ENCODE measurements around the gene ARHGEF16.
A peak's percentile ranks its signal among the peaks of the same experiment; 100 is the strongest.

Gene ARHGEF16

DNA sequence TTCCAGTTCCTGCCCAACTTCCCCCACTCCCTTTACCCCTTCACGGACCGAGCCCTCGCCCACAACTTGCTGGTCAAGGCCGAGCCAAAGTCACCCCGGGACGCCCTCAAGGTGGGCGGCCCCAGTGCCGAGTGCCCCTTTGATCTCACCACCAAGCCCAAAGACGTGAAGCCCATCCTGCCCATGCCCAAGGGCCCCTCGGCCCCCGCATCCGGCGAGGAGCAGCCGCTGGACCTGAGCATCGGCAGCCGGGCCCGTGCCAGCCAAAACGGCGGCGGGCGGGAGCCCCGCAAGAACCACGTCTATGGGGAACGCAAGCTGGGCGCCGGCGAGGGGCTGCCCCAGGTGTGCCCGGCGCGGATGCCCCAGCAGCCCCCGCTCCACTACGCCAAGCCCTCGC is 42.1 kb upstream of the ARHGEF16 start:
- Histone ChIP-seq H3K9ac (ENCODE audit: low read depth in 1 of 2, low read length in 2 of 2) (no peak overlapping the region), H3K27me3 (ENCODE audit: control insufficient read depth in 2 of 2, insufficient read depth in 2 of 2, low read length in 2 of 2) (no peaks in the 10 kb centered on the region), H3K4me1 (ENCODE audit: control insufficient read depth in 2 of 2, insufficient read depth in 2 of 2, low read length in 2 of 2) (no peaks in the 10 kb centered on the region), H3K9me3 (ENCODE audit: control insufficient read depth in 2 of 2, low read length in 2 of 2) (peaks cover 0 to 7% of the 10 kb centered on the region in 2 donors), H3K27ac (ENCODE audit: low read depth in 2 of 2, low read length in 2 of 2) (no peak overlapping the region), H3K36me3 (ENCODE audit: control insufficient read depth in 2 of 2, insufficient read depth in 2 of 2, low read length in 2 of 2) (no peaks in the 10 kb centered on the region), H3K4me3 (ENCODE audit: low read length in 2 of 2) (no peak overlapping the region)

DNA sequence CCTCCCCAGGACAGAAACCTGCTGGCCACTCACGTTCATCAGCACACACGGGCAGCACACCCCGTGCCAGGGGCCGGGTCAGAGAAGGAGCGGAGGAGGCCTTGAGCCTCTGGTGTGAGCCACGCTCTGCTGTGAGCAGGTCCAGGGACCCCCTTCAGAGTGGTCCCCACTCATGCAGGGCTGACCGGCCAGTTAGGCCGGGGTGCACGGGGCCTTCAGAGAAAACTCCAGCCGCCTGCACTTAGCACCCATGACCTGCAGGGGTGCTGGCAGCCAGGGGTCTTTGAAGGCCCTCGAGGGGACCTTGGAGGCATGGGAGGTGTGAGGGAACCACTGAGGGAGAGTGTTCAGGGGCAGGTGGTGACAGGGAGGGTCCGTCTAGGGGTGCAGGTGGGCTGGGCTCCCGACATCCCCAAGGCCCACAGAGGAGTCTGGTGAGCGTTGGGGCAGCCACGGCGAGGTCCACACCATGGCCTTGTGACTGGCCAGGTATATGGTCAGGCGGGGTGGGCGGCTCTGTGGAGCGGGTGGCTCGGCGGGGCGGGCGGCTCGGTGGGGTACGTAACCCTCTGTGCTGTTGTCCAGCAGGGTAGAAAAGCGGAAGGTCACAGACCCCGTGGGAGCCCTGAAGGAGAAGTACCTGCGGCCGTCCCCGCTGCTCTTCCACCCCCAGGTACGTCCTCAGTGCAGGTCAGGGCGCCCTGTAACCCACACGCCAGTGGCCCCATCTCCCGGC is 40.3 kb upstream of the ARHGEF16 start:
- Histone ChIP-seq H3K36me3 (ENCODE audit: control insufficient read depth in 2 of 2, insufficient read depth in 2 of 2, low read length in 2 of 2) (no peaks in the 10 kb centered on the region), H3K4me3 (ENCODE audit: low read length in 2 of 2) (no peak overlapping the region), H3K27ac (ENCODE audit: low read depth in 2 of 2, low read length in 2 of 2) (no peak overlapping the region), H3K4me1 (ENCODE audit: control insufficient read depth in 2 of 2, insufficient read depth in 2 of 2, low read length in 2 of 2) (peaks cover under 1 to 2% of the 10 kb centered on the region in 2 donors), H3K9me3 (ENCODE audit: control insufficient read depth in 2 of 2, low read length in 2 of 2) (peaks cover 0 to 7% of the 10 kb centered on the region in 2 donors), H3K9ac (ENCODE audit: low read depth in 1 of 2, low read length in 2 of 2) (no peak overlapping the region), H3K27me3 (ENCODE audit: control insufficient read depth in 2 of 2, insufficient read depth in 2 of 2, low read length in 2 of 2) (no peaks in the 10 kb centered on the region)

DNA sequence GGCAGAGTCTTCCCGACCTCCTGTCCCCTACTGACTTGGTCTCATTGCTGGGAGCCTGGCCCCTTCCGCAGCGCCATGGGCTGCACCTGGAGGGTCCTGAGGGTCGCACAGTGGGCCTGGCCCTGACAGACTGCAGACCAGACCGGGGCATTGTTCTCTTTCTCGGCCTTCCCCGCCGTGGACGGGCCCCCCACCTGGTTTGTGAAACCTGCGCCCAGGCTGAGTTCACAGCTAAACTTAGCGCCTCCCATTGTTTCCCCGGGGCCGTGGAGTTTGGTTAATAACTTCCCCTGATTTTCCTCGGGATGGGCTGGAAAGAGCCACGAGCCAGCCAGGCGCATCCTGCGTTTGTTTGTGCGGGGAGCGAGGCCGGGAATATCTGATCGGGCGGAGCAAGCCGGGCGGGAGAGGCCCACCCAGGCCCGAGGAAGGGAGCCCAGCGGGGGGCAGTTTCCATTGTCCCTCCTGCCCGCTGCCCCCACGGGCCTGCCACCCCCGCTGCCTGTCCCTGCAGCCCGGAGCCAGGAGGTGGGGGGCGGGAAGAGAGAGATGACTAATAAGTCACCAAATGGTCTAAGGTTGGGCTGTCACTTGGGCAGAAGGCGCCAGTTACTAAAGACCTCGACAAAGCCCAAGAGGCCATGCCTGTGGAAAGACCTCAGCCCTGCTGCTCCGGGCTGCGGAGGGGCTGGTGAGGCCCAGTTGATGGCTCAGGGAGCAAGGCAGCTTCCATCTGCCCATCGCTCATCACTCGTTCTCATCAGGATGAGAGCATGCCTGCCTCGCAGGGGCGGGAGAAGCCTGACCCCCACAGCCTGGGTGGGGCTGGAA is 39.0 kb upstream of the ARHGEF16 start:
- no peaks in the 10 kb centered on the region for H3K36me3 ChIP-seq (ENCODE audit: control insufficient read depth in 2 of 2, insufficient read depth in 2 of 2, low read length in 2 of 2)
- no peak overlapping the region for H3K9ac ChIP-seq (ENCODE audit: low read depth in 1 of 2, low read length in 2 of 2)
- H3K9me3 ChIP-seq (ENCODE audit: control insufficient read depth in 2 of 2, low read length in 2 of 2): peaks cover 0 to 7% of the 10 kb centered on the region in 2 donors
- no peak overlapping the region for H3K27ac ChIP-seq (ENCODE audit: low read depth in 2 of 2, low read length in 2 of 2)
- H3K4me1 ChIP-seq (ENCODE audit: control insufficient read depth in 2 of 2, insufficient read depth in 2 of 2, low read length in 2 of 2): peaks cover 2 to 3% of the 10 kb centered on the region in 2 donors
- no peaks in the 10 kb centered on the region for H3K27me3 ChIP-seq (ENCODE audit: control insufficient read depth in 2 of 2, insufficient read depth in 2 of 2, low read length in 2 of 2)
- H3K4me3 ChIP-seq (ENCODE audit: low read length in 2 of 2): no peak overlapping the region

DNA sequence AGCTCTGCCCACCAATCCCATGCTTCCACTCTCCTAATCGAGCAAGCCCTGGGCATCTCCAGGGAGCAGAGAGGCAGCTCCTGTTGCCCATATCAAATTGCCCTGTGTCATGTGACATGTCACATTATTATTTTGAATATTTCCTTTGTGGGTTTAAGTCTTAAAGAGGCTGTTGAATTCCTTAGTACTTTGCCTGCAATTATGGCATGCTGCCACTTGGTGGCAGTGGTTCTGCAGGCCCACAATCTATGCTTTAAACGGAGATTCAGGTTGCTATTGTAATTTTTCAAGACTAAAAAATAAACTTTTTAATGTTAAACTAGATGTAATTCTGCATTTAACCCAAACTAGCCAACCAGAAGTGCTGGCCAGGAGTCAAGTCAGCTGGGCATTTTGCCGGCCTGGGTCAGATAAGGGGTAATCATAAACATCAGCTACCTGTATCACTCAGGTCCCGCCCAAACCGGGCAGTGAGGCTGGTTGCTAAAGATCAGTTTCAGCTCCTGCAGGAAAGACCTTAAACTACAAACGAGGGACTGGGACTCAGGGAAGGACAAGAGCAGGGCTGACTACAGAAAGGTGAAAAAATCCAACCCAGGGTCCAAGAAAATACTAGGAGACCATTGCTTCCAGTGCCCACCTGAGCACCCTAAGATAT is 37.3 kb upstream of the ARHGEF16 start:
- no peaks in the 10 kb centered on the region for H3K36me3 ChIP-seq (ENCODE audit: control insufficient read depth in 2 of 2, insufficient read depth in 2 of 2, low read length in 2 of 2)
- peaks cover 2 to 3% of the 10 kb centered on the region in 2 donors for H3K4me1 ChIP-seq (ENCODE audit: control insufficient read depth in 2 of 2, insufficient read depth in 2 of 2, low read length in 2 of 2)
- no peaks in the 10 kb centered on the region for H3K27me3 ChIP-seq (ENCODE audit: control insufficient read depth in 2 of 2, insufficient read depth in 2 of 2, low read length in 2 of 2)

DNA sequence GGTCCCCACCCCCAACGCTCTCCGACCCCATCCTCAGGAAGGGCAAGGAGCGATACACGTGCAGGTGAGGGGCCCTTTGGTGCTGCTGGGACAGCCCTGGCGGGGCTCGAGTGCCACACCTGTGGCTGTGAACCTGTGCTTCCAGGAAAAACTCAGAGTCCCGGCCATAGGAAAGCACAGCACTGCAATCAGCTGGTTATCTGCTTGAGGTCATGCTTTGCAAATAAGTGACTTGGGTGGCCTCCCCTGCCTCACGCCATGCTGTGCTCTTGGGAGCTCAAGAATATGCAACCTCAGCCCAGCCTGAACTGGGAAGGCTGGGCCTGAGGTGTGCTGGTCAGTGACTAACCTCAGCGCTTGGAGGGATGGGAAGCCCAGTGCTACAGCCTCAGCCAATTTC is 36.5 kb upstream of the ARHGEF16 start:
- H3K9ac ChIP-seq (ENCODE audit: low read depth in 1 of 2, low read length in 2 of 2): no peak overlapping the region
- H3K27me3 ChIP-seq (ENCODE audit: control insufficient read depth in 2 of 2, insufficient read depth in 2 of 2, low read length in 2 of 2): no peaks in the 10 kb centered on the region
- no peak overlapping the region for H3K4me3 ChIP-seq (ENCODE audit: low read length in 2 of 2)
- peaks cover 0 to 7% of the 10 kb centered on the region in 2 donors for H3K9me3 ChIP-seq (ENCODE audit: control insufficient read depth in 2 of 2, low read length in 2 of 2)
- no peaks in the 10 kb centered on the region for H3K36me3 ChIP-seq (ENCODE audit: control insufficient read depth in 2 of 2, insufficient read depth in 2 of 2, low read length in 2 of 2)
- H3K27ac ChIP-seq (ENCODE audit: low read depth in 2 of 2, low read length in 2 of 2): no peak overlapping the region
- peaks cover 4 to 6% of the 10 kb centered on the region in 2 donors for H3K4me1 ChIP-seq (ENCODE audit: control insufficient read depth in 2 of 2, insufficient read depth in 2 of 2, low read length in 2 of 2)

More for the DNA sequence above, 37.3 kb upstream of the ARHGEF16 start:
- Histone ChIP-seq H3K4me3 (ENCODE audit: low read length in 2 of 2) (no peak overlapping the region), H3K27ac (ENCODE audit: low read depth in 2 of 2, low read length in 2 of 2) (no peak overlapping the region), H3K9me3 (ENCODE audit: control insufficient read depth in 2 of 2, low read length in 2 of 2) (peaks cover 0 to 7% of the 10 kb centered on the region in 2 donors), H3K9ac (ENCODE audit: low read depth in 1 of 2, low read length in 2 of 2) (no peak overlapping the region)

DNA sequence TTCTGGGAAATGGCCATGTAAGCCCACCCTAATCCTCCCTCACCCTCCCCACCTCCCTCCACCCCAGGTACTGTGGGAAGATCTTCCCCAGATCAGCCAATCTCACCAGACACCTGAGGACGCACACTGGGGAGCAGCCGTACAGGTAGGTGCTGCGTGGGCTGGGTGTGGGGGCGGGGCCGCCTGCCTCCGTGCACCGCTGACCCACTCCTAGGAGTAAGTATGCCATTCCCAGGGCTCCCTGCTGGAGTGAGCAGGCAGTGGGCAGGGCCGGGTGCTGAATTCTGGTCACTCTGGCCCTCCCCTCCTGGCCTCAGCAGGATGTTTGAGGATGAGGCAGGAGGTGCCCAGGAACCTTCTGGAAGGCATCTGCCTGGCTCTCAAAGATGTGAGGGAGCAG is 35.9 kb upstream of the ARHGEF16 start:
- H3K9me3 ChIP-seq (ENCODE audit: control insufficient read depth in 2 of 2, low read length in 2 of 2): peaks cover 0 to 7% of the 10 kb centered on the region in 2 donors
- no peak overlapping the region for H3K9ac ChIP-seq (ENCODE audit: low read depth in 1 of 2, low read length in 2 of 2)
- H3K4me1 ChIP-seq (ENCODE audit: control insufficient read depth in 2 of 2, insufficient read depth in 2 of 2, low read length in 2 of 2): peaks cover 9 to 12% of the 10 kb centered on the region in 2 donors
- no peaks in the 10 kb centered on the region for H3K27me3 ChIP-seq (ENCODE audit: control insufficient read depth in 2 of 2, insufficient read depth in 2 of 2, low read length in 2 of 2)
- no peaks in the 10 kb centered on the region for H3K36me3 ChIP-seq (ENCODE audit: control insufficient read depth in 2 of 2, insufficient read depth in 2 of 2, low read length in 2 of 2)
- H3K4me3 ChIP-seq (ENCODE audit: low read length in 2 of 2): no peak overlapping the region
- no peak overlapping the region for H3K27ac ChIP-seq (ENCODE audit: low read depth in 2 of 2, low read length in 2 of 2)

DNA sequence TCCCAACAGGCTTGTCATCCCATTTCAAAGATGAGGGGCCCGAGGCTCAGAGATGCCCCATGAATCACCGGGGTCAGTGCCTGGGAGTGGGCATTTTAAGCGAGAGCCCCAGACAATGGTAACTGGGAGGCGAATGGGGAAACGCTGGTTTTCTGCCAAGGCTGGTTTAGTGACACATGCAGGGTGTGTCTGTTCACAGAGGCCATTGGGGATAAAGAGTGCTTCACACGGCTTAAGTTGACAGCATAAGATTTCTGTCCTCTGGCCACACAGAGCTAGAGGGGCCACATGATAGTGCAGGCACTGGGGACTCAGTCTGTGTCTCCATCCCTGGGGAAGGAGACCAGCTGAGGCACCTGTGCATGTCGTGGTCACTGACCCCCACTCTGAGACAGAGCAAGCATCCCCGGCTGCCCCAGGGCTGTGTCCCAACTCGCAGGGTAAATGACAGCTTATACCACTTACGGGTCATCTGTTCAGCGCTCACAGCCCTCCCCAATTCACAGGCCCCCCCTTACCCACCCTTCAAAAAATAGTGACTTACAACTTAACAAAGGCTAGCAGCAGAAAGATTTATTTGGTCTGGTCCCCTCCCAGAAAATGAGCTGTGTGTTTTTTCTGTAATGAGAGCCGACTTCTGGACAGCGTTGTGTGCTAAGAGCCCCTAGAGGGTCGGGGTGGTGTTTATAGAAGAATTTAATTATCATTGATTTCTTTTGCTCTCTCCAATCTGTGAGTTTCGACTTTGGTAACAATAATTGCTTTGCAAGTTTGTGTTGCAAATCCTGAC is 34.9 kb upstream of the ARHGEF16 start:
- Histone ChIP-seq H3K4me3 (ENCODE audit: low read length in 2 of 2) (no peak overlapping the region), H3K27me3 (ENCODE audit: control insufficient read depth in 2 of 2, insufficient read depth in 2 of 2, low read length in 2 of 2) (no peaks in the 10 kb centered on the region), H3K9ac (ENCODE audit: low read depth in 1 of 2, low read length in 2 of 2) (no peak overlapping the region), H3K9me3 (ENCODE audit: control insufficient read depth in 2 of 2, low read length in 2 of 2) (peaks cover 0 to 7% of the 10 kb centered on the region in 2 donors), H3K4me1 (ENCODE audit: control insufficient read depth in 2 of 2, insufficient read depth in 2 of 2, low read length in 2 of 2) (peaks cover 13 to 21% of the 10 kb centered on the region in 2 donors), H3K27ac (ENCODE audit: low read depth in 2 of 2, low read length in 2 of 2) (no peak overlapping the region), H3K36me3 (ENCODE audit: control insufficient read depth in 2 of 2, insufficient read depth in 2 of 2, low read length in 2 of 2) (no peaks in the 10 kb centered on the region)

DNA sequence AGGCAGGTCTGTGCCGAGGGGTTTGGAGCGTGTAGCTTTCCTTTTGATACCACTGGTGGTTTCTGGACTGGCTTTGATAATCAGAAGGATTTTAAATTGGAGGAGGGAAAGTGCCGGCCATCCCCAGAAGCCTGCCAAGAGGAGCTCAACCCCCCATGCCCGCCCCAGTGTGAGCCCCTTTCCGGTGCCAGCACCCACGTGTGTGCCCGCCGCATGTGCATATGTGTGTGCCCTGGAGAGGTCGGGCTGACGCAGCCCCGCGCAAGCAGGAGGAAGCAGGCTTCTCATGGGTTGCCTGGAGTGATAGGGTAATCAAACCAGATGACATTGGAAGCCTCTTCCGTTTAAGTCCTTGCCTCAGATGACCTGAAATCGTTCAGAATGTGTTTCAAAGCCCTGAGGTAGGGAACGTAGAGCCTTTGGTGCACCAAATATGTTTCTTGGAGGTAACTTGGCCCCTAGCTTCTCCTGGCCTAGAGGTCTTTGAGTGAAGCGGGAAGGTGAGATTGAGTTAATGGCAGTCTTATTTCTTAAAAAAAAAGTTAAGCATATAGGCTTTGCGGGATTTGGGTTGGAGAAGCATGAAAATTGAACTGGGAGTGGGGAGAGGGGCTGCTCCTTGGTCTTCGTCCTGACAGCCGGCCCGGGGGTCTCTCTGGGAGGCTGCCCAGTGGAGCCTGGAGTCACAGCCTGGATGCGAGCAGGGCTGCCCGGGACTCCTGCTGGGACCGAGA is 34.1 kb upstream of the ARHGEF16 start:
- Histone ChIP-seq H3K9me3 (ENCODE audit: control insufficient read depth in 2 of 2, low read length in 2 of 2) (peaks cover 0 to 7% of the 10 kb centered on the region in 2 donors), H3K9ac (ENCODE audit: low read depth in 1 of 2, low read length in 2 of 2) (no peak overlapping the region), H3K27ac (ENCODE audit: low read depth in 2 of 2, low read length in 2 of 2) (no peak overlapping the region), H3K4me3 (ENCODE audit: low read length in 2 of 2) (no peak overlapping the region), H3K36me3 (ENCODE audit: control insufficient read depth in 2 of 2, insufficient read depth in 2 of 2, low read length in 2 of 2) (no peaks in the 10 kb centered on the region), H3K27me3 (ENCODE audit: control insufficient read depth in 2 of 2, insufficient read depth in 2 of 2, low read length in 2 of 2) (no peaks in the 10 kb centered on the region), H3K4me1 (ENCODE audit: control insufficient read depth in 2 of 2, insufficient read depth in 2 of 2, low read length in 2 of 2) (peaks cover 16 to 24% of the 10 kb centered on the region in 2 donors)

DNA sequence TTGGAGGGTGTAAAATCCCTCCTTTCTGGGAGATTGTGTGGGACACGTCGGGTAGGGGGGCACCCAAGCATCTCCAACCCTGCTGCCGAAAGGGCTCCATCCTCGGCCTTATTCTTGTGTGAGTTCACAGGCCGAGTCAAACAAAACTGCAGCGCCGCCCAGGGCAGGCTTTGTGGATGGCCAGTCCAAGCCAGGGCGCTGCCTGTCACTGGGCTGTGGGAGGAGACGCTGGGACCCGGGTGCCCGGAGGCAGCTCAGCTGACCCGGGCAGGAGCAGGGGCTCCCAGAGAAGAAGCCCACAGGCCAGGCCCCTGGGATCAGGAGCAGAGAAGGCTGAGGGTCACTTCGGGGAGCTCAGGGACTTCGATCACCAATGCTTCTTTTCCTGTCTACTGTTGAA is 31.8 kb upstream of the ARHGEF16 start:
- Histone ChIP-seq H3K27ac (ENCODE audit: low read depth in 2 of 2, low read length in 2 of 2) (peak overlapping the region in 1 of 2 donors; percentile 70), H3K4me3 (ENCODE audit: low read length in 2 of 2) (no peak overlapping the region), H3K36me3 (ENCODE audit: control insufficient read depth in 2 of 2, insufficient read depth in 2 of 2, low read length in 2 of 2) (no peaks in the 10 kb centered on the region), H3K27me3 (ENCODE audit: control insufficient read depth in 2 of 2, insufficient read depth in 2 of 2, low read length in 2 of 2) (no peaks in the 10 kb centered on the region), H3K4me1 (ENCODE audit: control insufficient read depth in 2 of 2, insufficient read depth in 2 of 2, low read length in 2 of 2) (peaks cover 16 to 24% of the 10 kb centered on the region in 2 donors), H3K9ac (ENCODE audit: low read depth in 1 of 2, low read length in 2 of 2) (peak overlapping the region in 1 of 2 donors; percentile 60), H3K9me3 (ENCODE audit: control insufficient read depth in 2 of 2, low read length in 2 of 2) (no peaks in the 10 kb centered on the region)

Data from mucosa of rectum (tissue), 2 donors.